Measurements from ENCODE around the gene HPD. TPM values are rescaled to one million over a fixed set of nuclear protein-coding genes. Genes with fewer than 3 reads are reported as not detected.
"Not testable (repeated sequence)": the region's sequence is repeated elsewhere in the genome, so short reads cannot be mapped to it uniquely, and the experiment has no call there.

HPD gene
- polyA plus RNA-seq, 3 donors, result 0.19 to 0.75 TPM; not detected in 1

DNA sequence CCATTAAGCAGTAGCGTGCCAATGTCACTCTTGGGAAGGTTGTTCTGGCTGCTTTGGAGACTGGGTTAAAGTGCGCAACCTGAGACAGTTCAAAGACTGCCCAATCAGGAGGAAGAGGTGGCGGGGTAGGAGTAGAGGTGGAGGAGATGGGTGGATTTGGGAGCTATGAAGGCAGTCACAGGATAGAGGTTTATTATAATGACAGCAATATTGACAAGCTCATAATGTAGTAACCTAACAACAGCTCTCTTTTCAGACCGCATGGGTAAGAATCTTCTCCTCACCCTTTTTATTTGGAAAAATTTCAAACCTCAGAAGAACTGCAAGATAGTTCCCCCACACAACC, 24.6 kb upstream of the HPD start:
- H4K20me1 ChIP-seq (ENCODE audit: insufficient read depth, low read length), result no peaks in the 10 kb centered on the region
- Mint-ChIP-seq H3K9me3 (no peaks in the 10 kb centered on the region), H3K4me3 (no peak overlapping the region), H3K27ac (no peak overlapping the region), H3K36me3 (no peaks in the 10 kb centered on the region), H3K4me1 (peaks cover 3% of the 10 kb centered on the region), H3K27me3 (ENCODE audit: low read depth in 3 of 3) (peaks cover 0 to 8% (median 1%) of the 10 kb centered on the region in 3 donors)
- H2AFZ ChIP-seq (ENCODE audit: insufficient read depth, low read depth, low read length, poor library complexity, severe bottlenecking), result no peak overlapping the region
- no peak overlapping the region for H3K4me2 ChIP-seq (replicated peaks; ENCODE audit: extremely low read depth, low read length, poor library complexity, severe bottlenecking)
- H3K4me3 ChIP-seq (replicated peaks in 1 of 3; ENCODE audit: low read depth in 2 of 3, low read length in 3 of 3), result no peak overlapping the region
- no peak overlapping the region for H3K27ac ChIP-seq (ENCODE audit: low read depth in 1 of 2, low read length in 2 of 2)
- no peaks in the 10 kb centered on the region for H3K79me2 ChIP-seq (ENCODE audit: insufficient read depth, low read length)
- H3K9ac ChIP-seq (ENCODE audit: insufficient read depth, low read length, poor library complexity, severe bottlenecking), result no peak overlapping the region
- intact Hi-C loops (cut with micrococcal nuclease), result loop anchor here in 1 of 2 donors (10.0 kb wide), 1 partner anchor 168 kb away; the partner anchor contains the start of gene TMEM120B
- 98% methylated on average over 3 of the region's 4 CpGs for WGBS (ENCODE audit: insufficient coverage)
- no peaks in the 10 kb centered on the region for H3K27me3 ChIP-seq (ENCODE audit: control insufficient read depth in 2 of 2, insufficient read depth in 2 of 2, low read length in 2 of 2)
- peaks cover 3 to 5% of the 10 kb centered on the region in 2 donors for H3K4me1 ChIP-seq (ENCODE audit: control insufficient read depth in 1 of 2, insufficient read depth in 2 of 2, low read length in 2 of 2)
- no peak for DNase-seq
- no peaks in the 10 kb centered on the region for H3K36me3 ChIP-seq (replicated peaks in 1 of 2; ENCODE audit: control insufficient read depth in 1 of 2, insufficient read depth in 2 of 2, low read length in 2 of 2)
- TF ChIP-seq, protein P1, sequence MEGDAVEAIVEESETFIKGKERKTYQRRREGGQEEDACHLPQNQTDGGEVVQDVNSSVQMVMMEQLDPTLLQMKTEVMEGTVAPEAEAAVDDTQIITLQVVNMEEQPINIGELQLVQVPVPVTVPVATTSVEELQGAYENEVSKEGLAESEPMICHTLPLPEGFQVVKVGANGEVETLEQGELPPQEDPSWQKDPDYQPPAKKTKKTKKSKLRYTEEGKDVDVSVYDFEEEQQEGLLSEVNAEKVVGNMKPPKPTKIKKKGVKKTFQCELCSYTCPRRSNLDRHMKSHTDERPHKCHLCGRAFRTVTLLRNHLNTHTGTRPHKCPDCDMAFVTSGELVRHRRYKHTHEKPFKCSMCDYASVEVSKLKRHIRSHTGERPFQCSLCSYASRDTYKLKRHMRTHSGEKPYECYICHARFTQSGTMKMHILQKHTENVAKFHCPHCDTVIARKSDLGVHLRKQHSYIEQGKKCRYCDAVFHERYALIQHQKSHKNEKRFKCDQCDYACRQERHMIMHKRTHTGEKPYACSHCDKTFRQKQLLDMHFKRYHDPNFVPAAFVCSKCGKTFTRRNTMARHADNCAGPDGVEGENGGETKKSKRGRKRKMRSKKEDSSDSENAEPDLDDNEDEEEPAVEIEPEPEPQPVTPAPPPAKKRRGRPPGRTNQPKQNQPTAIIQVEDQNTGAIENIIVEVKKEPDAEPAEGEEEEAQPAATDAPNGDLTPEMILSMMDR (IDR thresholded peaks at IDR 0.05), result no peak
- H3K9me3 ChIP-seq (replicated peaks in 1 of 2; ENCODE audit: control insufficient read depth in 1 of 2, insufficient read depth in 1 of 2, low read length in 2 of 2), result no peaks in the 10 kb centered on the region

DNA sequence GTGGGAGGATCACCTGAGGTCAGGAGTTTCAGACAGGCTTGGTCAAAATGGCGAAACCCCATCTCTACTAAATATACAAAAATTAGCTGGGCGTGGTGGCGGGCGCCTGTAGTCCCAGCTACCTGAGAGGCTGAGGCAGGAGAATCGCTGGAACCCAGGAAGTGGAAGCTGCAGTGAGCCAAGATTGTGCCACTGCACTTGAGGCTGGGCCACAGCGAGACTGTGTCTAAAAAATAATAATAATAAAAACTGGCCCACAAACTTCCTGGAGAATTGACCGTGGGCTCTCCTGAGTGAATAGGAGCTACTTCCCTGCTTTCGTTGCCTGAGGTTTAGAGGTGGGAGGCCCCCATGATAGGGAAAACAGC, 17.4 kb upstream of the HPD start:
- H3K4me3 ChIP-seq (replicated peaks in 1 of 3; ENCODE audit: low read depth in 2 of 3, low read length in 3 of 3); DNase-seq; H3K9me3 Mint-ChIP-seq; H3K36me3 ChIP-seq (replicated peaks in 1 of 2; ENCODE audit: control insufficient read depth in 1 of 2, insufficient read depth in 2 of 2, low read length in 2 of 2); H4K20me1 ChIP-seq (ENCODE audit: insufficient read depth, low read length); H3K27me3 Mint-ChIP-seq (ENCODE audit: low read depth in 3 of 3); H3K79me2 ChIP-seq (ENCODE audit: insufficient read depth, low read length); H3K36me3 Mint-ChIP-seq; H3K4me2 ChIP-seq (replicated peaks; ENCODE audit: extremely low read depth, low read length, poor library complexity, severe bottlenecking); H3K9me3 ChIP-seq (replicated peaks in 1 of 2; ENCODE audit: control insufficient read depth in 1 of 2, insufficient read depth in 1 of 2, low read length in 2 of 2); H3K9ac ChIP-seq (ENCODE audit: insufficient read depth, low read length, poor library complexity, severe bottlenecking); intact Hi-C loops (cut with micrococcal nuclease); H3K27me3 ChIP-seq (ENCODE audit: control insufficient read depth in 2 of 2, insufficient read depth in 2 of 2, low read length in 2 of 2): not testable (repeated sequence)
- Histone ChIP-seq H2AFZ (ENCODE audit: insufficient read depth, low read depth, low read length, poor library complexity, severe bottlenecking) (peak overlapping the region; percentile 67), H3K27ac (ENCODE audit: low read depth in 1 of 2, low read length in 2 of 2) (peak overlapping the region; percentile 45 to 58), H3K4me1 (ENCODE audit: control insufficient read depth in 1 of 2, insufficient read depth in 2 of 2, low read length in 2 of 2) (peaks cover 50 to 57% of the 10 kb centered on the region in 2 donors)
- whole genome bisulfite sequencing (ENCODE audit: insufficient coverage), result 20% methylated on average over 1 of the region's 8 CpGs
- H3K27ac Mint-ChIP-seq, result peak overlapping the region in 4 of 7 donors; percentile 54 to 84 (median 75)
- peaks cover 41% of the 10 kb centered on the region for H3K4me1 Mint-ChIP-seq
- H3K4me3 Mint-ChIP-seq, result peak overlapping the region in 1 of 2 donors; percentile 33
